Tibial artery (tissue), 4 donors: ENCODE results near the gene SERGEF.

ENCODE experiments used
- DNase-seq, 2 donors: peaks; one replicate each; pipeline ENCODE4 v3.0.0-alpha.2; 2019
- H3K27ac ChIP-seq, 2 donors: fragments of 200-600 bp; sonication (generic) in 1 of 2; 1 replicate in 1 of 2; 2 replicates in 1 of 2; pipeline ENCODE4 v1.5.1; 2018 to 2019; ENCODE audit warnings: mild to moderate bottlenecking in 1 of 2
- H3K27me3 ChIP-seq, 2 donors: fragments of 200-600 bp; sonication (generic) in 1 of 2; one replicate each; pipeline versions ENCODE4 v1.5.1 to v1.6.0; 2016 to 2019
- H3K36me3 ChIP-seq, 3 donors: fragments of 200-600 bp; sonication (generic) in 2 of 3; one replicate each; pipeline ENCODE4 v1.5.1; 2016 to 2019; ENCODE audit warnings: mild to moderate bottlenecking in 2 of 3
- H3K4me1 ChIP-seq, 4 donors: fragments of 200-600 bp; sonication (generic) in 2 of 4; 1 replicate in 3 of 4; 2 replicates in 1 of 4; pipeline ENCODE4 v1.5.1; 2016 to 2019
- H3K4me3 ChIP-seq, 2 donors: fragments of 200-600 bp; sonication (generic) in 1 of 2; 1 replicate in 1 of 2; 2 replicates in 1 of 2; pipeline ENCODE4 v1.5.1; 2018 to 2019; ENCODE audit warnings: mild to moderate bottlenecking in 2 of 2
- H3K9me3 ChIP-seq, 3 donors: fragments of 200-600 bp; sonication (generic) in 1 of 3; one replicate each; pipeline ENCODE4 v1.5.1; 2016 to 2019
- intact Hi-C: fragments of 100-400 bp; cut with DNase I; formaldehyde crosslinking; loops from one replicate; pipeline ENCODE4 v1.15.0; 2023; ENCODE audit warnings: low total_unique reads
- TF ChIP-seq, protein P1 (sequence below), 2 experiments: fragments of 200-600 bp in 1 of 2; fragments of 450-650 bp in 1 of 2; IDR thresholded peaks; one replicate each; pipeline ENCODE4 v1.5.1; 2017 to 2019; ENCODE audit warnings: antibody characterized with exemption in 2 of 2, mild to moderate bottlenecking in 1 of 2, moderate library complexity in 1 of 2

SERGEF gene

DNA sequence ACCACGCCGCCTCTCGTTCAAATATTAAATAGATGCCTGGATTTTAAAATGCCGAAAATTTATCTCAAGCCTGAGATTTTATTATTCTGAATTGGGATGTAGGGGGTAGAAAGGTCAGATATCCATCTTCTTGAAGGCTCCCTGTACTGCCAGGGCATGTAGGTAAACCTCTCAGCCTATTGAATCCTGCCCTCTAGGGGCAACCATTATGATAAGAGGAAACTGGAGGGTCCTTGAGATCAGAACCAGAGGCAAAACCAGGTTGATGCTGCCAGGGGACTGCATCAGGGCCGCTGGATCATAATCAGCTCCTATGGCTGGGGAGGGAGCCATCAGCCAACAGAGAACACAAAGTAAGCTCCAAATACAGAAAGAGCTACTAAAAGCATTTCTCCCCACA is 185.8 kb downstream of the SERGEF start:
- Histone ChIP-seq H3K4me3 (no peak overlapping the region), H3K27ac (no peak overlapping the region), H3K27me3 (no peaks in the 10 kb centered on the region), H3K4me1 (peaks cover 0 to 22% (median 8%) of the 10 kb centered on the region in 4 donors), H3K9me3 (no peaks in the 10 kb centered on the region), H3K36me3 (no peaks in the 10 kb centered on the region)
- intact Hi-C loops: no loop called here
- no peak for DNase-seq
- TF ChIP-seq, protein P1, sequence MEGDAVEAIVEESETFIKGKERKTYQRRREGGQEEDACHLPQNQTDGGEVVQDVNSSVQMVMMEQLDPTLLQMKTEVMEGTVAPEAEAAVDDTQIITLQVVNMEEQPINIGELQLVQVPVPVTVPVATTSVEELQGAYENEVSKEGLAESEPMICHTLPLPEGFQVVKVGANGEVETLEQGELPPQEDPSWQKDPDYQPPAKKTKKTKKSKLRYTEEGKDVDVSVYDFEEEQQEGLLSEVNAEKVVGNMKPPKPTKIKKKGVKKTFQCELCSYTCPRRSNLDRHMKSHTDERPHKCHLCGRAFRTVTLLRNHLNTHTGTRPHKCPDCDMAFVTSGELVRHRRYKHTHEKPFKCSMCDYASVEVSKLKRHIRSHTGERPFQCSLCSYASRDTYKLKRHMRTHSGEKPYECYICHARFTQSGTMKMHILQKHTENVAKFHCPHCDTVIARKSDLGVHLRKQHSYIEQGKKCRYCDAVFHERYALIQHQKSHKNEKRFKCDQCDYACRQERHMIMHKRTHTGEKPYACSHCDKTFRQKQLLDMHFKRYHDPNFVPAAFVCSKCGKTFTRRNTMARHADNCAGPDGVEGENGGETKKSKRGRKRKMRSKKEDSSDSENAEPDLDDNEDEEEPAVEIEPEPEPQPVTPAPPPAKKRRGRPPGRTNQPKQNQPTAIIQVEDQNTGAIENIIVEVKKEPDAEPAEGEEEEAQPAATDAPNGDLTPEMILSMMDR (IDR thresholded peaks at IDR 0.05): no peak

DNA sequence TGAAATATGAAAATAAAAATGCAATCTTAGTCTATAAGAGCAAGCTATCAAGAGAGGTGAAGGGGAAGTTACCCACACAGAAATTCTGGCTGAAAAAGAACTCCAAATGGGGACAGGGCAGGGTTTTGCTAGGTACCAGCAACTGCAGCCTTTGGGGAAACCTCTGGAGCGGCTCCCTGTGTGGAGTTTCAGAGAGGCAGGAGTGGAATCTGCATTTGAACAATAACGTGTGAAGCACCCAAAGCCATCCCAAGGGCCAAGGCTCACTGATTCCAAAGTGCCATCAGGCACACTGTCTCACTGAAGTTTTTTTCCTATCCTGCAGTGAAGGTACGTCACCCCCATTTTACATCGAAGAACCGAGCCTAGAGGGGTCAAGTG is 190.5 kb downstream of the SERGEF start:
- H3K9me3 ChIP-seq: no peaks in the 10 kb centered on the region
- intact Hi-C loops: no loop called here
- no peaks in the 10 kb centered on the region for H3K36me3 ChIP-seq
- H3K27me3 ChIP-seq: no peaks in the 10 kb centered on the region
- H3K4me3 ChIP-seq: no peak overlapping the region
- no peak for DNase-seq
- no peak overlapping the region for H3K27ac ChIP-seq
- TF ChIP-seq, protein P1 (IDR thresholded peaks at IDR 0.05): no peak
- peaks cover 0 to 16% (median 6%) of the 10 kb centered on the region in 4 donors for H3K4me1 ChIP-seq

DNA sequence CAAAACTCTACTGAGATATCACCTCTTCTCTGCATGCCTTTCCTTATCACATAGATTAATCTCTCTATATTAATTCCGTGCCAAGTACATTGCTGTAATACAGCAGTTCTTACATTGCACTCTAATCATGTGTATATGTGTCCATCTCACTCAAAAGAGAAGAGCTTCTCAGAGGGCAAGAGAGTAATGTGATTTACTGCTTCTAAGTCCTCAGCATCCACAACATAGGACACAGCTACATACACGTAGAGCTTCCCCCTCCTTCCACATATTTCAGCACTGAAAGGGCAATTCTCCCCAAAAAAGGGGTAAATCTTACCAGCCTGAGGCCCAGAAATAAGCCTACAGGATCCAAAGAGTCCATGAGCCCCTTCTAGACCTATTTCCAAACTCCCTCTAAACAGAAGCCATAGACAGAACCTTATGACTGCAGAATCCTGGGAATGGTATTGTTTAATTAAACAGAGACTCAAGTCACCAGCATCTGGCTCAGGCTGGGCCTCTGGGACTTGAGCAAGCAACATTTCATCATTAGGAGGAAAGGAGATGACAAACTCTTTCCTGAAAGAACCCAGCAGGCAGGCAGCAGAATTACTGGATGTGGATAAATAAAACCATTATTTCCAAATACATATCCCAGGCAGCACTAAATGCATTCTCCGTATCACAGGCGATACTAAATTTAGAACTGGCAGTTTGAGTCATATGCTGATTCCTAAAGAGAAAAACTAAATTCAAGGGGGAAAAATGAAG is 191.0 kb downstream of the SERGEF start:
- Histone ChIP-seq H3K4me3 (no peak overlapping the region), H3K27me3 (no peaks in the 10 kb centered on the region), H3K9me3 (no peaks in the 10 kb centered on the region), H3K27ac (no peak overlapping the region), H3K36me3 (no peaks in the 10 kb centered on the region), H3K4me1 (peaks cover 0 to 16% (median 6%) of the 10 kb centered on the region in 4 donors)
- DNase-seq: no peak
- intact Hi-C loops: no loop called here
- TF ChIP-seq, protein P1 (IDR thresholded peaks at IDR 0.05): no peak

DNA sequence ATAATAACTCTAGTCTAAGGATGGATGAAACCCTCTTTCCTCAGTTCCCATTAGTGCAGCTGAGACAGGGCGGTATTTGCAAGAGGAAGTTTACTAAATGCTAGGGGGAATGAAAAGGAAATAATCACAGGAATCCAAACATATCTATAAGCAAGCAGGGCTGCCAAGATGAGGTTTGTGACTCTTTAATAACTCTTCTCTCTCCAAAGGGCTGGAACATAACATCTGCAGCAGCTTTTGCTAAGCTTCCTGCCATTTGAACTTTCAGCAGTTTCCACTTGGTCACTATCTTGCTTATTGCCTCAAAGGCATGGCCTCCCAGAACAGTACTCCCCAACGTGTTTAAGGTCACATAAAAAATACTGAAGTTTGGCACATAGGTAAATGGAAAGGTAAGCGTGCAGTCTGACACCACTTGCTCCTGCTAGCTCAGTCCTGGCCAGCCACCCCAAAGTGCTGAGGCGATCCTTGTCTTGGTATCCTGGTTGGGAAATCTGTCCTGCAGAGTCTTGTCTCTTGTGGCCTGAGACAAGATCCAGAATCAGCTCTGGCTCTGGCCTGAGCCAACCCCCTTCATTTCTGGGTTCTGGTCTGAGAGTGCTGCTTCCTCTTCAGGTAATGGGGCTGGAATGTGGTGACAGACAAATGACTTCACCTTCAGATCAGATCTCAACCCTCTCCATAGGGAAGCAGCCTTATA is 196.5 kb downstream of the SERGEF start:
- no peaks in the 10 kb centered on the region for H3K36me3 ChIP-seq
- intact Hi-C loops: no loop called here
- TF ChIP-seq, protein P1 (IDR thresholded peaks at IDR 0.05): no peak
- H3K4me3 ChIP-seq: no peak overlapping the region
- H3K9me3 ChIP-seq: no peaks in the 10 kb centered on the region
- H3K27ac ChIP-seq: no peak overlapping the region
- peaks cover 0 to 29% (median 17%) of the 10 kb centered on the region in 4 donors for H3K4me1 ChIP-seq
- no peaks in the 10 kb centered on the region for H3K27me3 ChIP-seq
- DNase-seq: no peak

DNA sequence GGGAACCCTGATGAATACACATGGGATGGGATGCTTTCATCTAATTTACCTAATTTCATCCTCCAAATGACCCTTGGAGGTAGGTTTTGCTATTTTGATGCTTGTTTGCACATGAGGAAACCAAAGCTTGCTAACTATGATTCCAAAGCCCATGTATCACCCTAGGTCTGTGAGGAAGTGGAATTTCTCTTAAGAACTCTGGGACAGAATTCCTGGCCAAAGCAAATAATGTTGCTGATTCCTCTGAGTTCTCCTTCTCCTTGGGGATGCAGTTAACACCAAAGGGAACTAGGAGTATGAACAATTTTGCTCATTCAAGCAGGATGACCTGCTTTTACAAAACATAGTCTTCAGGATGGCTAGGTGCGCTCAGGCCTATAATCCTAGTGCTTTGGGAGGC is 198.3 kb downstream of the SERGEF start:
- no peak overlapping the region for H3K27ac ChIP-seq
- DNase-seq: no peak
- no peaks in the 10 kb centered on the region for H3K27me3 ChIP-seq
- H3K4me3 ChIP-seq: no peak overlapping the region
- H3K4me1 ChIP-seq: peaks cover 0 to 34% (median 17%) of the 10 kb centered on the region in 4 donors
- intact Hi-C loops: no loop called here
- H3K9me3 ChIP-seq: no peaks in the 10 kb centered on the region
- no peaks in the 10 kb centered on the region for H3K36me3 ChIP-seq
- TF ChIP-seq, protein P1 (IDR thresholded peaks at IDR 0.05): no peak
